Measurements from ENCODE around the gene C1QTNF2. TPM values are rescaled to one million over a fixed set of nuclear protein-coding genes. Genes with fewer than 3 reads are reported as not detected.
A peak's percentile ranks its signal among the peaks of the same experiment; 100 is the strongest.

Gene C1QTNF2
- total RNA-seq, 4 donors from 2014 or later = 1.5 to 5.7 (median 3.3) TPM

DNA sequence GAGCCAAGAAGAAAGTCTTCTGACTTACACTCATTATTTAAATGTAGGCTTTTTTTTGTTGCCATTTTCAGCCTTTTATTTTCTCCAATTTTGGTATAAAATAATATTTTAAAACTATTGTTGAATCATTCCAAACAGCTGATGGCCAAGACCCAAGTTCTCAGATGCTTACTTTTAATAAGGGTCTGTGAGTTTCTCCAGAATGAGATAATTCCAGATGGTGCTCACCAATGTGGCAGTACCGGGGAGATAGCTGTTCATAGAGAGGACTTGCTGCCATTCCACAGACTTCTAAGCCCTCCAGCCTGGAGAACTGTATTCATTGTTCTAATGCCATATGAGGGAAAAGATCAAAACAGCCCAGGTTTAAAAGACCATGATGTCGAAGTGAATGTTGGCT, 5.3 kb upstream of the C1QTNF2 start:
- no peaks in the 10 kb centered on the region for H3K9me3 ChIP-seq
- H3K36me3 ChIP-seq = no peaks in the 10 kb centered on the region
- no peak overlapping the region for H3K27ac ChIP-seq
- no peak for DNase-seq (ENCODE audit: low spot score in 2 of 2)
- TF ChIP-seq EP300 (IDR thresholded peaks at IDR 0.05) (no peak), POLR2A (IDR thresholded peaks at IDR 0.05) (no peak)
- TF ChIP-seq, protein P1, sequence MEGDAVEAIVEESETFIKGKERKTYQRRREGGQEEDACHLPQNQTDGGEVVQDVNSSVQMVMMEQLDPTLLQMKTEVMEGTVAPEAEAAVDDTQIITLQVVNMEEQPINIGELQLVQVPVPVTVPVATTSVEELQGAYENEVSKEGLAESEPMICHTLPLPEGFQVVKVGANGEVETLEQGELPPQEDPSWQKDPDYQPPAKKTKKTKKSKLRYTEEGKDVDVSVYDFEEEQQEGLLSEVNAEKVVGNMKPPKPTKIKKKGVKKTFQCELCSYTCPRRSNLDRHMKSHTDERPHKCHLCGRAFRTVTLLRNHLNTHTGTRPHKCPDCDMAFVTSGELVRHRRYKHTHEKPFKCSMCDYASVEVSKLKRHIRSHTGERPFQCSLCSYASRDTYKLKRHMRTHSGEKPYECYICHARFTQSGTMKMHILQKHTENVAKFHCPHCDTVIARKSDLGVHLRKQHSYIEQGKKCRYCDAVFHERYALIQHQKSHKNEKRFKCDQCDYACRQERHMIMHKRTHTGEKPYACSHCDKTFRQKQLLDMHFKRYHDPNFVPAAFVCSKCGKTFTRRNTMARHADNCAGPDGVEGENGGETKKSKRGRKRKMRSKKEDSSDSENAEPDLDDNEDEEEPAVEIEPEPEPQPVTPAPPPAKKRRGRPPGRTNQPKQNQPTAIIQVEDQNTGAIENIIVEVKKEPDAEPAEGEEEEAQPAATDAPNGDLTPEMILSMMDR (IDR thresholded peaks at IDR 0.05) = no peak
- peaks cover 0 to 4% (median 0%) of the 10 kb centered on the region in 4 donors for H3K4me1 ChIP-seq
- H3K27me3 ChIP-seq = peaks cover 0 to 3% of the 10 kb centered on the region in 2 donors
- WGBS, 2 donors = 63 to 71% methylated on average over 2 of the region's 2 CpGs
- no peak overlapping the region for H3K4me3 ChIP-seq

DNA sequence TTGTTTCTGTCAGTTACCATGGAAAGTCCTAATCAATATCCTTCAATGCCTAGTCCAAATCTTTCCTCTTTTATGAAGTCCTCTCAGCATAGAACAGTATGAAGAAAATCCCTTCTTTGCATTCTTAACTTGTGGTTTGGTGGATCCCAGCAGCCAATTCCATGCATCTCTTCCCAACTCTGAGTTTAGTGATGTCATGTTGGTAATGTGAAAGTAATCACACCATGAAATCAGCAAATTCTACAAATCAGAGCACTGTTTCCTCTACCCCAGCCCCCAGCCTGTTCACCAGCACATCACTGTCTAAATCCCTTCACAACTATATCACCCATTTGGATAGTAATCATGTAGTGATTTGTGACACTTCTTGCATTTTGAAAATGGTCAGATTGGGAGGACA, 4.7 kb upstream of the C1QTNF2 start:
- H3K27ac ChIP-seq = no peak overlapping the region
- no peaks in the 10 kb centered on the region for H3K36me3 ChIP-seq
- no peak overlapping the region for H3K4me3 ChIP-seq
- peaks cover 0 to 3% of the 10 kb centered on the region in 2 donors for H3K27me3 ChIP-seq
- DNase-seq (ENCODE audit: low spot score in 2 of 2) = no peak
- TF ChIP-seq POLR2A (IDR thresholded peaks at IDR 0.05) (no peak), EP300 (IDR thresholded peaks at IDR 0.05) (no peak)
- TF ChIP-seq, protein P1 (IDR thresholded peaks at IDR 0.05) = no peak
- H3K9me3 ChIP-seq = no peaks in the 10 kb centered on the region
- peaks cover 0 to 9% (median 1%) of the 10 kb centered on the region in 4 donors for H3K4me1 ChIP-seq

- H3K27ac ChIP-seq = no peak overlapping the region
- DNase-seq (ENCODE audit: low spot score in 2 of 2) = no peak
- no peaks in the 10 kb centered on the region for H3K9me3 ChIP-seq
- peaks cover 0 to 25% (median 3%) of the 10 kb centered on the region in 4 donors for H3K4me1 ChIP-seq
- no peaks in the 10 kb centered on the region for H3K36me3 ChIP-seq
- peaks cover 0 to 17% of the 10 kb centered on the region in 2 donors for H3K27me3 ChIP-seq
- no peak overlapping the region for H3K4me3 ChIP-seq
- TF ChIP-seq EP300 (IDR thresholded peaks at IDR 0.05) = no peak
- TF ChIP-seq, protein P1 (IDR thresholded peaks at IDR 0.05) = no peak
- TF ChIP-seq POLR2A (IDR thresholded peaks at IDR 0.05) = no peak
Observed at GRCh38 chr5:160371294-160371693, 868 bp upstream of the C1QTNF2 start.

- H3K9me3 ChIP-seq = no peaks in the 10 kb centered on the region
- DNase-seq (ENCODE audit: low spot score in 2 of 2) = no peak
- no peak overlapping the region for H3K27ac ChIP-seq
- H3K36me3 ChIP-seq = no peaks in the 10 kb centered on the region
- H3K4me1 ChIP-seq = peaks cover 0 to 25% (median 3%) of the 10 kb centered on the region in 4 donors
- peaks cover 0 to 17% of the 10 kb centered on the region in 2 donors for H3K27me3 ChIP-seq
- TF ChIP-seq EP300 (IDR thresholded peaks at IDR 0.05) (no peak), POLR2A (IDR thresholded peaks at IDR 0.05) (no peak)
- TF ChIP-seq, protein P1 (IDR thresholded peaks at IDR 0.05) = no peak
- peak overlapping the region; percentile 47 to 69 (median 54) for H3K4me3 ChIP-seq
- 35 to 51% methylated on average over 12 of the region's 12 CpGs for WGBS, 2 donors
Observed at GRCh38 chr5:160370713-160371034, 248 bp upstream of the C1QTNF2 start.

DNA sequence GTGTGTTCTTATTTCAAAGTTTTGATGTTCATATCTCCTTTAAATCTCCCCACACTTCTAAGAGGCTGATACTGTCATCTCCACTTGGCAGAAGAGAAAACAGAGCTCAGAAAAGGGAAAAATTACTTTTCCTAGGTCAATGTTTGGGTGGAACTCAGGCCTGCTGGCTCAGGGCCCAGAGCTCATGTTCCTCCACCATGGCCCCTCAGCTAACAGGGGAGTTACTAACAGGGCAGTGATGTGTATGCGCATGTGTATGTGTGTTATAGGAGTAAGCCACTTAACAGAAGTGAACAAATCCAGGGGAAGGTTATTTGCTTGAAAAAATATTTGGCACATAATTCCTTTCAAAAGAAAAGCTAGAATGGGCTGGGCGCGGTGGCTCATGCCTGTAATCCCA, 2.5 kb downstream of the C1QTNF2 start:
- Histone ChIP-seq H3K36me3 (no peaks in the 10 kb centered on the region), H3K9me3 (no peaks in the 10 kb centered on the region), H3K27me3 (peaks cover 0 to 17% of the 10 kb centered on the region in 2 donors), H3K27ac (peak overlapping the region in 1 of 4 donors; percentile 29), H3K4me3 (no peak overlapping the region), H3K4me1 (peaks cover 0 to 37% (median 6%) of the 10 kb centered on the region in 4 donors)
- 81 to 95% methylated on average over 3 of the region's 3 CpGs for WGBS, 2 donors
- TF ChIP-seq, protein P1 (IDR thresholded peaks at IDR 0.05) = no peak
- TF ChIP-seq EP300 (IDR thresholded peaks at IDR 0.05) (no peak), POLR2A (IDR thresholded peaks at IDR 0.05) (no peak)
- no peak for DNase-seq (ENCODE audit: low spot score in 2 of 2)
